Peyer's patch (tissue), 4 donors: Measurements from ENCODE around the gene RPS8.

Experiments
- POLR2A ChIP-seq, 2 donors: fragments of 450-650 bp; IDR thresholded peaks; one replicate each; pipeline ENCODE4 v1.5.1; 2017; ENCODE audit warnings: antibody characterized with exemption in 2 of 2, mild to moderate bottlenecking in 2 of 2, moderate library complexity in 2 of 2
- TF ChIP-seq, protein P1 (sequence below), 6 experiments: fragments of 450-650 bp in 4 of 6; fragments of 200-600 bp in 2 of 6; sonication (generic) in 1 of 6; IDR thresholded peaks; one replicate each; pipeline ENCODE4 v1.5.1; 2017 to 2019; ENCODE audit warnings: antibody characterized with exemption in 6 of 6, mild to moderate bottlenecking in 3 of 6, moderate library complexity in 1 of 6

DNA sequence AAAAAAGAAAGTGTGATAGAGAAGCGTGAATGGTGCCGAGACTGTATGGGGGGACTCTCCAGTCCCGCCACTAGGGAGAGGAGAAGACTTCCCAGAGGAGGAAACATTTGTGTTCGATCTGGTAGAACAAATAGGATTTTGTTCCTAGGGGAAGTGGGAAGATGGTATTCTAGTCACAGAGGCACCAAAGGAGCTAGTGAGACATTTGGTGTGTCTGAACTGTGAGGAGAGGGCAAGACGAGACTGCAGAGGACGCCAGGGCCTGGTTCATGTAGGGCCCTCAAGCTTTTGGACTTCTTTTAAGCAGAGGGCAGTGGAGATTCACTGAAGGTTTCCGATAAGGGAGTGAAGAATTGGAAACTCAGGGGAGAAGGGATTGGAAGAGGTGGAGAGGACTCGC, 35.9 kb downstream of the RPS8 start:
- no peak for TF ChIP-seq POLR2A (IDR thresholded peaks at IDR 0.05)
- TF ChIP-seq, protein P1, sequence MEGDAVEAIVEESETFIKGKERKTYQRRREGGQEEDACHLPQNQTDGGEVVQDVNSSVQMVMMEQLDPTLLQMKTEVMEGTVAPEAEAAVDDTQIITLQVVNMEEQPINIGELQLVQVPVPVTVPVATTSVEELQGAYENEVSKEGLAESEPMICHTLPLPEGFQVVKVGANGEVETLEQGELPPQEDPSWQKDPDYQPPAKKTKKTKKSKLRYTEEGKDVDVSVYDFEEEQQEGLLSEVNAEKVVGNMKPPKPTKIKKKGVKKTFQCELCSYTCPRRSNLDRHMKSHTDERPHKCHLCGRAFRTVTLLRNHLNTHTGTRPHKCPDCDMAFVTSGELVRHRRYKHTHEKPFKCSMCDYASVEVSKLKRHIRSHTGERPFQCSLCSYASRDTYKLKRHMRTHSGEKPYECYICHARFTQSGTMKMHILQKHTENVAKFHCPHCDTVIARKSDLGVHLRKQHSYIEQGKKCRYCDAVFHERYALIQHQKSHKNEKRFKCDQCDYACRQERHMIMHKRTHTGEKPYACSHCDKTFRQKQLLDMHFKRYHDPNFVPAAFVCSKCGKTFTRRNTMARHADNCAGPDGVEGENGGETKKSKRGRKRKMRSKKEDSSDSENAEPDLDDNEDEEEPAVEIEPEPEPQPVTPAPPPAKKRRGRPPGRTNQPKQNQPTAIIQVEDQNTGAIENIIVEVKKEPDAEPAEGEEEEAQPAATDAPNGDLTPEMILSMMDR (IDR thresholded peaks at IDR 0.05), result no peak
